ENCODE measurements around the gene PRR23B.
"Not testable (repeated sequence)": the region's sequence is repeated elsewhere in the genome, so short reads cannot be mapped to it uniquely, and the experiment has no call there.

The PRR23B gene

DNA sequence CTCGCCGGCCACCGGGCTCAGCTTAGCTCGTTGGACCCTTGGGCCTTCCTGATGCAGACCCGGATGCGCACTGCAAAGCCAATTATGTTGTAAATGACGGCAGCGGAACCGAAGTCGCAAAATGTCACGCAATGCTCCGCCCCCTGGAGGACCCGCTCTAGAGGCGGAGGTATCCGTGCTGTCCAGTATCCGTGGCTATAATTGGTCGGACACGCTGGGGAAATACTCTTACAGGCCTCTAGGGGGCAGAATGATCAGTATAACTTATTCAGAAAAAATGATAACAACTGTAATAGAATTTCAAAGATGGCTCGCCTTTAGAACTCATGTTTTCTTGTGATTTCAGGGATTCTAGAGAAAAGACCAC, at the start of gene PRR23B:
Gene PRR23B, minus strand, starts transcription at position 59 of the 367 bp plus-strand sequence. CDS start 265 bp downstream, outside the sequence.
- Histone ChIP-seq H3K36me3 (ENCODE audit: control insufficient read depth, low read depth, low read length) (no peaks in the 10 kb centered on the region), H3K9ac (ENCODE audit: low read length) (no peak within 1 kb of the TSS), H3K4me1 (ENCODE audit: control insufficient read depth, low read depth, low read length) (no peaks in the 10 kb centered on the region), H3K4me3 (ENCODE audit: low read length) (no peak within 1 kb of the TSS), H3K27me3 (ENCODE audit: control insufficient read depth, insufficient read depth, low read length) (no peaks in the 10 kb centered on the region), H3K9me3 (ENCODE audit: control insufficient read depth, low read depth, low read length) (no peaks in the 10 kb centered on the region), H3K27ac (ENCODE audit: low read length) (no peak within 1 kb of the TSS)

- Histone ChIP-seq H3K27me3 (ENCODE audit: control insufficient read depth, insufficient read depth, low read length) (no peaks in the 10 kb centered on the region), H3K4me1 (ENCODE audit: control insufficient read depth, low read depth, low read length) (no peaks in the 10 kb centered on the region), H3K36me3 (ENCODE audit: control insufficient read depth, low read depth, low read length) (no peaks in the 10 kb centered on the region), H3K27ac (ENCODE audit: low read length) (no peak overlapping the region), H3K9me3 (ENCODE audit: control insufficient read depth, low read depth, low read length) (no peaks in the 10 kb centered on the region), H3K4me3 (ENCODE audit: low read length) (no peak overlapping the region), H3K9ac (ENCODE audit: low read length) (no peak overlapping the region)
Measured at GRCh38 chr3:139062918-139063317, 42.2 kb upstream of the PRR23B start.

DNA sequence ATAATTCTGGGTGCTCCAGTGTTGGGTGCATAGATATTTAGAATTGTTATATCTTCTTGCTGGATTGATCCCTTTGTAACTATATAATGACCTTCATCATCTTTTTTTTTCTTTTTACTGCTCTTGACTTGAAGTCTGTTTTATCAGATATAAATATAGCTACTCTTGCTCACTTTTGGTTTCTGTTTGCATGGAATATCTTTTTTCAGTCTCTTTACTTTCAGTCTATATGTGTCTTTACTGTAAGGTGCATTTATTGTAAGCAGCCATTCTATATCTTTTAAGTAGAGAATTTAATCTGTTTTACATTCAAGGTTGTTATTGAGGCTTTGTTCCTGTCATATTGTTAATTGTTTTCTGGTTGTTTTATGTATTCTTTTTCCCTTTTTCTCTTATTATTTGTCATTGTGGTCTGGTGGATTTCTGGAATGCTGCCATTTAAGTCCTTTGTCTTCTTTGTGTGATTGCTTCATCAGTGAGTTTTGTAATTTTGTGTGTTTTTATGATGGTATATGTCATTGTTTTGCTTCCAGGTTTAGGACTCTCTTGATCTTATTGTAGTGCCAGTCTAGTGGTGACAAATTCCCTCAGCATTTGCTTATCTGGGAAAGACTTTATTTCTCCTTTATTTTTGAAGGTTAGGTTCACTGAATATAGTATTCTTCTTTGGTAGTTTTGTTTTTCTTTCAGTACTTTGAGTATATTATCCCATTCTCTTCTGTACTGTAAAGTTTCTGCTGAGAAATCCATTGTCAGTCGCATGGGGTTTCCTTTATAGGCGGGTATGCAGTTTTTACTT, 32.3 kb upstream of the PRR23B start:
- no peaks in the 10 kb centered on the region for H3K4me1 ChIP-seq (ENCODE audit: control insufficient read depth, low read depth, low read length)
- H3K9ac ChIP-seq (ENCODE audit: low read length) = no peak overlapping the region
- H3K27ac ChIP-seq (ENCODE audit: low read length) = no peak overlapping the region
- no peaks in the 10 kb centered on the region for H3K9me3 ChIP-seq (ENCODE audit: control insufficient read depth, low read depth, low read length)
- H3K27me3 ChIP-seq (ENCODE audit: control insufficient read depth, insufficient read depth, low read length) = no peaks in the 10 kb centered on the region
- H3K36me3 ChIP-seq (ENCODE audit: control insufficient read depth, low read depth, low read length) = no peaks in the 10 kb centered on the region
- H3K4me3 ChIP-seq (ENCODE audit: low read length) = no peak overlapping the region

GRCh38 chr3:139044366-139045210, 23.9 kb upstream of the PRR23B start, which contains the start of gene PRR23C:
PRR23C (minus strand) TSS chr3:139044892; CDS start chr3:139044620, 272 bp downstream.
- no peak within 1 kb of the TSS for H3K4me3 ChIP-seq (ENCODE audit: low read length)
- H3K4me1 ChIP-seq (ENCODE audit: control insufficient read depth, low read depth, low read length) = no peaks in the 10 kb centered on the region
- H3K27ac ChIP-seq (ENCODE audit: low read length) = no peak within 1 kb of the TSS
- no peaks in the 10 kb centered on the region for H3K9me3 ChIP-seq (ENCODE audit: control insufficient read depth, low read depth, low read length)
- H3K9ac ChIP-seq (ENCODE audit: low read length) = no peak within 1 kb of the TSS
- no peaks in the 10 kb centered on the region for H3K36me3 ChIP-seq (ENCODE audit: control insufficient read depth, low read depth, low read length)
- no peaks in the 10 kb centered on the region for H3K27me3 ChIP-seq (ENCODE audit: control insufficient read depth, insufficient read depth, low read length)

DNA sequence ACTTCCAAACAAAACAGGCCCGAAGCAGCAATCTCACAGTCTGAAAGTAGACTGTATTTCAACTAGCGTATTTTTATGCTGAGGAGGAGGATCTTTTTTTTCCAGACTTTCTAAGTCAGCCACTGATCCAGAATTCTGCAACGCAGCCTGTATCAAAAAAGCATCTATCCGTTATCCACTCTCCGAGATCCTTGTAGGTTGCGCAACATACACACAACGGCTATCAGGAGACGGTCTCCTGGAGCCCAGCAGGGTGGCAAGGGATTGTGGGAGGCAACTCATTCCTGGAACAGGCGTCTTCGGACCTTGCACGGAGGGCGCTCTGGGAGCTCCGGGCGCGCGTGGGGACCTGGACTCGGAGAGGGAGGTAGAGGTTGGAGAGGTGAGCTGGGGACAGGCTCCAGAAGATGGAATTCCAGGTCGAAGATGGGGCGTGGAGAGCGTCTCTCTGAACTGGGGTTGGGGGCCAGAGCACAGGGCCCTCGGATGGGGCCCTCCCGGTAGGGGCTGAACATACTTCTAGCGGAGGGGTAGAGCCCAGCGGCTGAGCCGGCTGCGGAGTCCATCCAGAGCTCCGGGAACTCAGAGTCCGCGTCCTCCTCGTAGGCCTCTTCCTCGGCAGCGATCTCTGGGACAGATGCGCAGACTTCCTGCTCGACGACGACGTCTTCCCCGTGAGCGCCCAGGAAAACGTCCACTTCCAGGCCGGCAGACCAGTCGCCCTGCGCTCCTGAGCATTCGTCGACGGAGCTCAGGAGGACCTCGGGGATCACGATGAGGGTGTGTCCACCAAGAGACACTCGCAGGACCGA, 23.0 kb upstream of the PRR23B start:
- Histone ChIP-seq H3K4me3 (ENCODE audit: low read length) (no peak overlapping the region), H3K4me1 (ENCODE audit: control insufficient read depth, low read depth, low read length) (no peaks in the 10 kb centered on the region), H3K9ac (ENCODE audit: low read length) (no peak overlapping the region), H3K36me3 (ENCODE audit: control insufficient read depth, low read depth, low read length) (no peaks in the 10 kb centered on the region), H3K27ac (ENCODE audit: low read length) (no peak overlapping the region), H3K27me3 (ENCODE audit: control insufficient read depth, insufficient read depth, low read length) (no peaks in the 10 kb centered on the region), H3K9me3 (ENCODE audit: control insufficient read depth, low read depth, low read length) (no peaks in the 10 kb centered on the region)

GRCh38 chr3:139037478-139037877, 16.8 kb upstream of the PRR23B start:
- Histone ChIP-seq H3K27ac (ENCODE audit: low read length) (no peak overlapping the region), H3K4me3 (ENCODE audit: low read length) (no peak overlapping the region), H3K9ac (ENCODE audit: low read length) (no peak overlapping the region), H3K36me3 (ENCODE audit: control insufficient read depth, low read depth, low read length) (no peaks in the 10 kb centered on the region), H3K9me3 (ENCODE audit: control insufficient read depth, low read depth, low read length) (no peaks in the 10 kb centered on the region), H3K4me1 (ENCODE audit: control insufficient read depth, low read depth, low read length) (no peaks in the 10 kb centered on the region), H3K27me3 (ENCODE audit: control insufficient read depth, insufficient read depth, low read length) (no peaks in the 10 kb centered on the region)

GRCh38 chr3:139032326-139033002, 11.7 kb upstream of the PRR23B start:
- Histone ChIP-seq H3K4me1 (ENCODE audit: control insufficient read depth, low read depth, low read length) (no peaks in the 10 kb centered on the region), H3K9me3 (ENCODE audit: control insufficient read depth, low read depth, low read length) (peaks cover 6% of the 10 kb centered on the region), H3K27ac (ENCODE audit: low read length) (no peak overlapping the region), H3K4me3 (ENCODE audit: low read length) (no peak overlapping the region), H3K27me3 (ENCODE audit: control insufficient read depth, insufficient read depth, low read length) (no peaks in the 10 kb centered on the region), H3K36me3 (ENCODE audit: control insufficient read depth, low read depth, low read length) (no peaks in the 10 kb centered on the region), H3K9ac (ENCODE audit: low read length) (no peak overlapping the region)

DNA sequence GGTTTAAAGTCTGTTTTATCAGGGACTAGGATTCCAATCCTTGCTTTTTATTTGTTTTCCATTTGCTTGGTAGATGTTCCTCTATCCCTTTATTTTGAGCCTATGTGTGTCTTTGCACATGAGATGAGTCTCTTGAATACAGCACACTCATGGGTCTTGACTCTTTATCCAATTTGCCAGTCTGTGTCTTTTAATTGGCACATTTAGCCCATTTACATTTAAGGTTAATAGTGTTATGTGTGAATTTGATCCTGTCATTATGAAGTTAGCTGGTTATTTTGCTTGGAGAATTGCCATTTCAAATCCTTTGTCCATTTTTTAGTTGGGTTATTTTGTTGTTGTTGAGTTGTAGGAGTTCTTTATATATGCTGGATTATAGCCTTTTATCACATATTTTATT, 9.8 kb upstream of the PRR23B start:
- H3K9me3 ChIP-seq (ENCODE audit: control insufficient read depth, low read depth, low read length); H3K36me3 ChIP-seq (ENCODE audit: control insufficient read depth, low read depth, low read length); H3K4me3 ChIP-seq (ENCODE audit: low read length); H3K27ac ChIP-seq (ENCODE audit: low read length); H3K27me3 ChIP-seq (ENCODE audit: control insufficient read depth, insufficient read depth, low read length); H3K9ac ChIP-seq (ENCODE audit: low read length); H3K4me1 ChIP-seq (ENCODE audit: control insufficient read depth, low read depth, low read length): not testable (repeated sequence)

GRCh38 chr3:139024968-139025367, 4.2 kb upstream of the PRR23B start:
- no peak overlapping the region for H3K27ac ChIP-seq (ENCODE audit: low read length)
- no peak overlapping the region for H3K9ac ChIP-seq (ENCODE audit: low read length)
- no peaks in the 10 kb centered on the region for H3K36me3 ChIP-seq (ENCODE audit: control insufficient read depth, low read depth, low read length)
- H3K4me3 ChIP-seq (ENCODE audit: low read length) = no peak overlapping the region
- H3K4me1 ChIP-seq (ENCODE audit: control insufficient read depth, low read depth, low read length) = no peaks in the 10 kb centered on the region
- H3K9me3 ChIP-seq (ENCODE audit: control insufficient read depth, low read depth, low read length) = no peaks in the 10 kb centered on the region
- H3K27me3 ChIP-seq (ENCODE audit: control insufficient read depth, insufficient read depth, low read length) = no peaks in the 10 kb centered on the region

DNA sequence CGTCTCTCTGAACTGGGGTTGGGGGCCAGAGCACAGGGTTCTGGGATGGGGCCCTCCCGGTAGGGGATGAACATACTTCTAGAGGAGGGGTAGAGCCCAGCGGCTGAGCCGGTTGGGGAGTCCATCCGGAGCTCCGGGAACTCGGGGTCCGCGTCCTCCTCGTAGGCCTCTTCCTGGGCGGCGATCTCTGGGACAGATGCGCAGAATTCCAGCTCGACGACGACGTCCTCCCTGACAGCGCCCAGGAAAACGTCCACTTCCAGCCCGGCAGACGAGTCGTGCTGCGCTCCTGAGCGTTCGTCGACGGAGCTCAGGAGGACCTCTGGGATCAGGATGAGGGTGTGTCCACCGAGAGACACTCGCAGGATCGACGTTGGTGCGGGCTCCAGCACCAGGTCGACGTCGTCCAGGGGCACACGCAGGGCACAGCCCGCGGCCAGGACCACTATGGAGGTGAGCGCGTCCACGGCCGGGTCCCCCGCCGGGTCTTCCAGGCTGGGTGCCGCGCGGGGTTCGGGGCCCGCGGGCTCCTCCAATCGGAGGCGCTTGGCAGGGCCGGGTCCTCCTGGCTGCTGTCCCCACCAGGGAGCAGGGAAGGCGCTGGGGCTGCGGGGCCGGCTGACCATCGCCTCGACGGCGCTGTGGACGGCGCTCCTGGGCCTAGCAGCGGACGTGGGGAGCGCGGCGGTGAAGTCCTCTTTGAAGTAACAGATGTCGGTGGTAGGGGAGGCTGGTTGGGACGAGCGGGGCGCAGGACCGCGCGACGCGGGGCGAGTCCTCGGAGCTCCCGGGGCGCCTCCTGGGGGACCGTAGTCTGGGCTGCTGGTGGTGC, 474 bp downstream of the PRR23B start:
- Histone ChIP-seq H3K36me3 (ENCODE audit: control insufficient read depth, low read depth, low read length) (no peaks in the 10 kb centered on the region), H3K9ac (ENCODE audit: low read length) (no peak overlapping the region), H3K9me3 (ENCODE audit: control insufficient read depth, low read depth, low read length) (no peaks in the 10 kb centered on the region), H3K4me1 (ENCODE audit: control insufficient read depth, low read depth, low read length) (no peaks in the 10 kb centered on the region), H3K27me3 (ENCODE audit: control insufficient read depth, insufficient read depth, low read length) (no peaks in the 10 kb centered on the region), H3K27ac (ENCODE audit: low read length) (no peak overlapping the region), H3K4me3 (ENCODE audit: low read length) (no peak overlapping the region)

Measured in iPS-18a (cell line).